Spleen (tissue), 7 donors: ENCODE results near the gene GPR26.

Experiments used
- POLR2A ChIP-seq, 3 donors: fragments of 450-650 bp; IDR thresholded peaks; one replicate each; pipeline ENCODE4 v1.5.1; 2017; ENCODE audit warnings: antibody characterized with exemption in 3 of 3, mild to moderate bottlenecking in 1 of 3
- POLR2AphosphoS5 ChIP-seq, 3 donors: sonication (generic); formaldehyde crosslinking; IDR thresholded peaks; one replicate each; pipeline ENCODE4 v1.5.1; 2017; ENCODE audit warnings: antibody characterized with exemption in 3 of 3
- TF ChIP-seq, protein P1 (sequence below), 11 experiments: fragments of 200-600 bp in 7 of 11; fragments of 450-650 bp in 4 of 11; sonication (generic) in 4 of 11; IDR thresholded peaks in 8 of 11; conservative IDR thresholded peaks in 3 of 11; 1 replicate in 7 of 11; 2 replicates in 4 of 11; pipeline versions ENCODE4 v1.4.0 to v1.8.0; 2016 to 2021; ENCODE audit warnings: antibody characterized with exemption in 11 of 11, inconsistent platforms in 4 of 11, mild to moderate bottlenecking in 1 of 11
- donor health status: DM: no; HTN: no; CAD: no; lungs with moderate emphysema.
- donor health status: DM: no; HTN: no; CAD: no.
- donor health status: DM: no; HTN: no; CAD: no.

GRCh38 chr10:123674741-123675140, 8.6 kb downstream of the GPR26 start:
- TF ChIP-seq, protein P1, sequence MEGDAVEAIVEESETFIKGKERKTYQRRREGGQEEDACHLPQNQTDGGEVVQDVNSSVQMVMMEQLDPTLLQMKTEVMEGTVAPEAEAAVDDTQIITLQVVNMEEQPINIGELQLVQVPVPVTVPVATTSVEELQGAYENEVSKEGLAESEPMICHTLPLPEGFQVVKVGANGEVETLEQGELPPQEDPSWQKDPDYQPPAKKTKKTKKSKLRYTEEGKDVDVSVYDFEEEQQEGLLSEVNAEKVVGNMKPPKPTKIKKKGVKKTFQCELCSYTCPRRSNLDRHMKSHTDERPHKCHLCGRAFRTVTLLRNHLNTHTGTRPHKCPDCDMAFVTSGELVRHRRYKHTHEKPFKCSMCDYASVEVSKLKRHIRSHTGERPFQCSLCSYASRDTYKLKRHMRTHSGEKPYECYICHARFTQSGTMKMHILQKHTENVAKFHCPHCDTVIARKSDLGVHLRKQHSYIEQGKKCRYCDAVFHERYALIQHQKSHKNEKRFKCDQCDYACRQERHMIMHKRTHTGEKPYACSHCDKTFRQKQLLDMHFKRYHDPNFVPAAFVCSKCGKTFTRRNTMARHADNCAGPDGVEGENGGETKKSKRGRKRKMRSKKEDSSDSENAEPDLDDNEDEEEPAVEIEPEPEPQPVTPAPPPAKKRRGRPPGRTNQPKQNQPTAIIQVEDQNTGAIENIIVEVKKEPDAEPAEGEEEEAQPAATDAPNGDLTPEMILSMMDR (IDR thresholded peaks at IDR 0.05 in 8 of 11, conservative IDR thresholded peaks at IDR 0.05 in 3 of 11): no peak
- no peak for TF ChIP-seq POLR2A (IDR thresholded peaks at IDR 0.05)
- no peak for TF ChIP-seq POLR2AphosphoS5 (IDR thresholded peaks at IDR 0.05)
